H1 (cell line): ENCODE measurements around the gene OPHN1. TPM values are rescaled to one million over a fixed set of nuclear protein-coding genes. Genes with fewer than 3 reads are reported as not detected.

Experiments
- CTCF ChIA-PET: fragments of 300-600 bp; sonication (Branson Sonifier 250); formaldehyde crosslinking; loops from one replicate; lab custom pipeline; 2021; ENCODE audit not compliant: partially characterized antibody; lab: Charles Lee
- POLR2A ChIA-PET: fragments of 300-600 bp; sonication (Branson Sonifier 250); formaldehyde crosslinking; loops from one replicate; lab custom pipeline; 2021; ENCODE audit warnings: inconsistent platforms; ENCODE audit not compliant: partially characterized antibody; lab: Charles Lee
- DNase-seq, 2 experiments: peaks; one replicate each; pipeline versions ENCODE4 v3.0.0 to v3.0.0-alpha.2; 2010 to 2022; ENCODE audit warnings: low spot score in 2 of 2, low read depth in 1 of 2, mixed read lengths in 1 of 2
- FAIRE-seq: peaks from 2 replicates; lab custom pipeline; 2011; peaks lifted over from hg19 to GRCh38; lab: Jason Lieb, UNC
- H2AFZ ChIP-seq: 2 replicates; pipeline ENCODE4 v1.8.1; 2012; ENCODE audit warnings: low read length, inconsistent platforms
- H2AK5ac ChIP-seq: 2 replicates; pipeline ENCODE4 v1.6.1; 2013; ENCODE audit warnings: low read depth, low read length
- H2BK120ac ChIP-seq: replicated peaks from 2 replicates; pipeline ENCODE3; 2013; ENCODE audit warnings: low read depth, low read length, inconsistent platforms
- H2BK12ac ChIP-seq: 2 replicates; pipeline ENCODE4 v1.6.1; 2013; ENCODE audit warnings: low read depth, low read length
- H2BK15ac ChIP-seq: 2 replicates; pipeline ENCODE4 v1.6.1; 2013; ENCODE audit warnings: low read length
- H2BK20ac ChIP-seq: 2 replicates; pipeline ENCODE4 v1.6.1; 2013; ENCODE audit warnings: low read length
- H2BK5ac ChIP-seq: 2 replicates; pipeline ENCODE4 v1.6.1; 2013; ENCODE audit warnings: low read depth, low read length
- H3K14ac ChIP-seq: 2 replicates; pipeline ENCODE4 v1.6.1; 2013; ENCODE audit warnings: inconsistent platforms; ENCODE audit not compliant: insufficient read length
- H3K18ac ChIP-seq: 2 replicates; pipeline ENCODE4 v1.6.1; 2013; ENCODE audit warnings: low read length; ENCODE audit errors: extremely low read depth
- H3K23ac ChIP-seq: 2 replicates; pipeline ENCODE4 v1.6.1; 2013; ENCODE audit warnings: inconsistent platforms; ENCODE audit not compliant: insufficient read length
- H3K23me2 ChIP-seq: 2 replicates; pipeline ENCODE4 v1.6.1; 2013; ENCODE audit warnings: low read depth, low read length
- H3K27ac ChIP-seq: 2 replicates; pipeline ENCODE4 v1.6.1; 2011; ENCODE audit warnings: low read depth, low read length, inconsistent platforms
- H3K27me3 ChIP-seq, 4 experiments: replicated peaks in 1 of 4; 1 replicate in 1 of 4; 2 replicates in 3 of 4; pipeline versions ENCODE4 v1.6.1 to v1.8.1; 2011 to 2013; ENCODE audit warnings: low read length in 3 of 4, mild to moderate bottlenecking in 3 of 4, inconsistent platforms in 2 of 4, mixed read lengths in 2 of 4, moderate library complexity in 1 of 4; ENCODE audit not compliant: control insufficient read depth in 3 of 4, insufficient read depth in 3 of 4; ENCODE audit errors: extremely low read depth in 1 of 4
- H3K36me3 ChIP-seq, 4 experiments: 2 replicates each; pipeline versions ENCODE4 v1.6.1 to v1.8.1; 2011 to 2013; ENCODE audit warnings: mild to moderate bottlenecking in 4 of 4, low read length in 3 of 4, moderate library complexity in 2 of 4, control low read depth in 1 of 4, inconsistent platforms in 1 of 4; ENCODE audit not compliant: insufficient read depth in 4 of 4, control insufficient read depth in 2 of 4
- H3K4ac ChIP-seq: replicated peaks from 2 replicates; pipeline ENCODE3; 2013; ENCODE audit warnings: low read length, low read depth, mixed read lengths, inconsistent platforms; ENCODE audit not compliant: insufficient read length
- H3K4me1 ChIP-seq, 4 experiments: replicated peaks in 1 of 4; 1 replicate in 1 of 4; 2 replicates in 3 of 4; pipeline versions ENCODE4 v1.6.1 to v1.8.1; 2011 to 2013; ENCODE audit warnings: low read length in 3 of 4, inconsistent platforms in 2 of 4, mixed read lengths in 1 of 4; ENCODE audit not compliant: insufficient read depth in 4 of 4, control insufficient read depth in 3 of 4
- H3K4me2 ChIP-seq, 2 experiments: 2 replicates each; pipeline versions ENCODE4 v1.6.1 to v1.8.1; 2011 to 2013; ENCODE audit warnings: low read depth in 2 of 2, low read length in 2 of 2, control low read depth in 1 of 2, inconsistent platforms in 1 of 2, mild to moderate bottlenecking in 1 of 2; ENCODE audit not compliant: insufficient read depth in 1 of 2
- H3K4me3 ChIP-seq, 4 experiments: fragments of 200-600, 300-600 bp in 1 of 4; sonication (generic), shearing (Covaris generic), sonication (Bioruptor Twin) in 1 of 4; 2 replicates each; pipeline versions ENCODE4 v1.5.1 to v1.8.1; 2011 to 2016; ENCODE audit warnings: low read length in 4 of 4, low read depth in 3 of 4, control low read depth in 2 of 4, inconsistent platforms in 2 of 4, mild to moderate bottlenecking in 2 of 4, mixed read lengths in 1 of 4, moderate library complexity in 1 of 4; ENCODE audit not compliant: insufficient read depth in 2 of 4; ENCODE audit errors: extremely low read depth in 1 of 4
- H3K56ac ChIP-seq: replicated peaks from 2 replicates; pipeline ENCODE3; 2013; ENCODE audit warnings: low read depth, mild to moderate bottlenecking, mixed read lengths, low read length, inconsistent platforms; ENCODE audit not compliant: insufficient read length
- H3K79me1 ChIP-seq: 2 replicates; pipeline ENCODE4 v1.6.1; 2013; ENCODE audit warnings: low read depth, low read length, control low read depth
- H3K79me2 ChIP-seq, 2 experiments: 2 replicates each; pipeline versions ENCODE4 v1.6.1 to v1.8.1; 2012 to 2013; ENCODE audit warnings: low read length in 2 of 2, mild to moderate bottlenecking in 2 of 2, inconsistent platforms in 1 of 2; ENCODE audit not compliant: insufficient read depth in 2 of 2, control insufficient read depth in 1 of 2
- H3K9ac ChIP-seq, 4 experiments: replicated peaks in 1 of 4; 1 replicate in 1 of 4; 2 replicates in 3 of 4; pipeline versions ENCODE4 v1.6.1 to v1.8.1; 2011 to 2013; ENCODE audit warnings: low read depth in 3 of 4, low read length in 3 of 4, control low read depth in 2 of 4, mild to moderate bottlenecking in 2 of 4, moderate library complexity in 2 of 4, inconsistent platforms in 1 of 4; ENCODE audit errors: extremely low read depth in 1 of 4
- H3K9me3 ChIP-seq, 2 experiments: 2 replicates each; pipeline versions ENCODE4 v1.6.1 to v1.8.1; 2012 to 2013; ENCODE audit warnings: mild to moderate bottlenecking in 2 of 2, moderate library complexity in 2 of 2, control low read depth in 1 of 2, inconsistent platforms in 1 of 2, low read depth in 1 of 2, low read length in 1 of 2, mixed read lengths in 1 of 2; ENCODE audit not compliant: insufficient read depth in 2 of 2
- H4K20me1 ChIP-seq, 2 experiments: replicated peaks in 1 of 2; 2 replicates each; pipeline versions ENCODE3 to v1.8.1; 2011 to 2013; ENCODE audit warnings: inconsistent platforms in 2 of 2, low read length in 2 of 2, mild to moderate bottlenecking in 1 of 2; ENCODE audit not compliant: insufficient read depth in 2 of 2, control insufficient read depth in 1 of 2
- H4K5ac ChIP-seq: 2 replicates; pipeline ENCODE4 v1.6.1; 2013; ENCODE audit warnings: low read length, low read depth, mixed read lengths, inconsistent platforms; ENCODE audit not compliant: insufficient read length
- H4K8ac ChIP-seq: 2 replicates; pipeline ENCODE4 v1.8.0; 2013; ENCODE audit warnings: mild to moderate bottlenecking, moderate library complexity, low read length, inconsistent platforms; ENCODE audit not compliant: insufficient read depth; ENCODE audit errors: extremely low read depth
- H4K91ac ChIP-seq: replicated peaks from 2 replicates; pipeline ENCODE3; 2013; ENCODE audit warnings: low read length, mixed read lengths, inconsistent platforms; ENCODE audit not compliant: insufficient read length
- ATF2 ChIP-seq: IDR thresholded peaks from 2 replicates; pipeline ENCODE4 v1.6.1; 2012; ENCODE audit warnings: low read length, inconsistent platforms
- ATF3 ChIP-seq: IDR thresholded peaks from 2 replicates; pipeline ENCODE4 v1.6.1; 2011; ENCODE audit warnings: low read depth, mild to moderate bottlenecking, low read length; ENCODE audit not compliant: insufficient read depth
- CBX8 ChIP-seq: fragments of 300-800, 300-1000 bp; sonication (generic); IDR thresholded peaks from 2 replicates; pipeline ENCODE4 v1.7.1; 2016; ENCODE audit warnings: low read depth, low read length, borderline replicate concordance
- CHD1 ChIP-seq: IDR thresholded peaks from 2 replicates; pipeline ENCODE4 v1.6.1; 2012; ENCODE audit warnings: low read depth, low read length, improper control_type of control experiment
- GABPA ChIP-seq: IDR thresholded peaks from 2 replicates; pipeline ENCODE4 v1.6.1; 2011; ENCODE audit warnings: mild to moderate bottlenecking, low read length, moderate library complexity, borderline replicate concordance; ENCODE audit not compliant: insufficient read depth
- HDAC6 ChIP-seq: IDR thresholded peaks from one replicate; pipeline ENCODE4 v1.7.1; 2012; ENCODE audit warnings: low read depth, mild to moderate bottlenecking, inconsistent platforms, low read length, moderate library complexity
- KDM5A ChIP-seq: fragments of 200-600 bp; IDR thresholded peaks from 2 replicates; pipeline ENCODE4 v1.7.1; 2012; ENCODE audit warnings: mild to moderate bottlenecking, low read length, inconsistent platforms, mixed read lengths
- MAFK ChIP-seq: IDR thresholded peaks from 2 replicates; pipeline ENCODE4 v1.6.1; 2012; ENCODE audit warnings: low read depth, mild to moderate bottlenecking, improper control_type of control experiment, low read length
- PHF8 ChIP-seq: fragments of 200-600 bp; sonication (generic); conservative IDR thresholded peaks from 2 replicates; pipeline ENCODE4 v1.7.1; 2012; ENCODE audit warnings: low read depth, mild to moderate bottlenecking, inconsistent platforms, low read length, moderate library complexity
- POLR2A ChIP-seq, 2 experiments: IDR thresholded peaks; 1 replicate in 1 of 2; 2 replicates in 1 of 2; pipeline ENCODE4 v1.6.1; 2011; ENCODE audit warnings: low read depth in 2 of 2, low read length in 2 of 2, mild to moderate bottlenecking in 2 of 2; ENCODE audit errors: control extremely low read depth in 1 of 2
- RNF2 ChIP-seq: fragments of 200-900, 300-1000 bp; sonication (generic); IDR thresholded peaks from 2 replicates; pipeline ENCODE4 v1.7.1; 2016; ENCODE audit warnings: borderline replicate concordance, low read depth, mild to moderate bottlenecking, antibody characterized with exemption, low read length; ENCODE audit not compliant: poor library complexity, severe bottlenecking; ENCODE audit errors: missing control alignments
- SP2 ChIP-seq: IDR thresholded peaks from 2 replicates; pipeline ENCODE4 v1.6.1; 2012; ENCODE audit warnings: mild to moderate bottlenecking, low read length, inconsistent platforms
- WGBS, 2 experiments: shearing (Covaris generic) in 1 of 2; methylation state at CpG; one replicate each; pipeline versions ENCODE4 v1.1.6 to v1.1.7; 2013 to 2015; ENCODE audit warnings: low lambda C conversion rate in 2 of 2, mixed read lengths in 2 of 2, inconsistent platforms in 1 of 2, low coverage in 1 of 2, missing lambda C conversion rate in 1 of 2; ENCODE audit not compliant: insufficient replicate concordance in 2 of 2, insufficient coverage in 1 of 2, insufficient read length in 1 of 2; ENCODE audit errors: extremely low coverage in 1 of 2, missing lambda C conversion rate in 1 of 2; 5-methylcytosine and 5-hydroxymethylcytosine counted together
- polyA plus RNA-seq, 7 experiments: library from polyadenylated mRNA; depleted of rRNA in 3 of 7; stranded (reverse) in 5 of 7; unstranded in 2 of 7; fragments of >200 nt in 5 of 7; fragments of 200-250 nt in 2 of 7; gene quantifications; 1 replicate in 5 of 7; 2 replicates in 1 of 7; 4 replicates in 1 of 7; pipeline versions ENCODE4 v1.2.1 to v1.2.3, GENCODE V29; 2011 to 2013; ENCODE audit warnings: missing spikeins in 2 of 7, mixed read lengths in 2 of 7
- total RNA-seq: library from RNA; stranded (reverse); fragmentation: NEBNext Ultra II Directional; extraction: Animal tissue kit (Norgen Biotek cat#: 25700); gene quantifications from 2 replicates; pipeline ENCODE4 v1.2.1, GENCODE V29; 2021

The OPHN1 gene
- total and polyA plus RNA-seq, 2 of the 8 experiments (the other 6 are each of a cell fraction or from before 2014, with no cell fraction given) = 1.2 to 3.5 TPM

GRCh38 chrX:68180579-68180978 is 252.7 kb downstream of the OPHN1 start:
- H2AFZ ChIP-seq = no peak overlapping the region
- H4K8ac ChIP-seq = no peak overlapping the region
- H3K23me2 ChIP-seq = no peaks in the 10 kb centered on the region
- H3K14ac ChIP-seq = no peak overlapping the region
- H3K4me1 ChIP-seq = no peaks in the 10 kb centered on the region
- no peak overlapping the region for H2BK12ac ChIP-seq
- H3K4ac ChIP-seq = no peak overlapping the region
- ChIA-PET CTCF (no interaction called here), POLR2A (no interaction called here)
- no peak overlapping the region for H3K56ac ChIP-seq
- no peak overlapping the region for H2AK5ac ChIP-seq
- no peaks in the 10 kb centered on the region for H3K27me3 ChIP-seq
- no peaks in the 10 kb centered on the region for H3K79me1 ChIP-seq
- no peak overlapping the region for H3K9ac ChIP-seq
- H2BK20ac ChIP-seq = no peak overlapping the region
- no peak overlapping the region for H3K4me2 ChIP-seq
- H3K18ac ChIP-seq = no peak overlapping the region
- no peak overlapping the region for H3K27ac ChIP-seq
- 82% methylated on average over 2 of the region's 2 CpGs; no CpG with 5 or more reads in 1 of the 2 experiments for WGBS, 2 experiments
- no peak overlapping the region for H2BK120ac ChIP-seq
- H2BK5ac ChIP-seq = no peak overlapping the region
- no peaks in the 10 kb centered on the region for H4K20me1 ChIP-seq
- no peak overlapping the region for H2BK15ac ChIP-seq
- H3K4me3 ChIP-seq = no peak overlapping the region
- no peak for FAIRE-seq
- H4K91ac ChIP-seq = no peak overlapping the region
- no peak overlapping the region for H4K5ac ChIP-seq
- H3K9me3 ChIP-seq = no peaks in the 10 kb centered on the region
- H3K23ac ChIP-seq = no peak overlapping the region
- H3K36me3 ChIP-seq = no peaks in the 10 kb centered on the region
- H3K79me2 ChIP-seq = no peaks in the 10 kb centered on the region
- DNase-seq = no peak
- TF ChIP-seq MAFK (no peak), RNF2 (no peak), POLR2A (IDR thresholded peaks at IDR 0.05; ENCODE audit: control extremely low read depth in 1 of 2, low read depth in 2 of 2, low read length in 2 of 2) (no peak), CBX8 (no peak), SP2 (no peak), GABPA (no peak), PHF8 (no peak), HDAC6 (no peak), CHD1 (no peak), ATF2 (no peak), ATF3 (no peak), KDM5A (no peak)
